GM06990 (cell line): ENCODE data around the gene CCR4.

Experiments
- DNase-seq: peaks from one replicate; pipeline ENCODE4 v3.0.0-alpha.2; 2011; ENCODE audit not compliant: insufficient read length; ENCODE audit errors: extremely low read depth
- H3K27me3 ChIP-seq: replicated peaks from 2 replicates; pipeline ENCODE4 v1.6.0; 2011; ENCODE audit warnings: low read length; ENCODE audit not compliant: control insufficient read depth, insufficient read depth
- H3K36me3 ChIP-seq: 2 replicates; pipeline ENCODE4 v1.5.1; 2011; ENCODE audit warnings: low read length; ENCODE audit not compliant: control insufficient read depth, insufficient read depth
- H3K4me3 ChIP-seq: replicated peaks from 2 replicates; pipeline ENCODE4 v1.5.1; 2011; ENCODE audit warnings: low read depth, mild to moderate bottlenecking, control low read depth, low read length
- TF ChIP-seq, protein P1 (sequence below): IDR thresholded peaks from 2 replicates; pipeline ENCODE4 v1.5.1; 2011; ENCODE audit warnings: low read length, control low read depth, mild to moderate bottlenecking, inconsistent platforms; ENCODE audit not compliant: insufficient read depth, poor library complexity, severe bottlenecking

CCR4 gene

DNA sequence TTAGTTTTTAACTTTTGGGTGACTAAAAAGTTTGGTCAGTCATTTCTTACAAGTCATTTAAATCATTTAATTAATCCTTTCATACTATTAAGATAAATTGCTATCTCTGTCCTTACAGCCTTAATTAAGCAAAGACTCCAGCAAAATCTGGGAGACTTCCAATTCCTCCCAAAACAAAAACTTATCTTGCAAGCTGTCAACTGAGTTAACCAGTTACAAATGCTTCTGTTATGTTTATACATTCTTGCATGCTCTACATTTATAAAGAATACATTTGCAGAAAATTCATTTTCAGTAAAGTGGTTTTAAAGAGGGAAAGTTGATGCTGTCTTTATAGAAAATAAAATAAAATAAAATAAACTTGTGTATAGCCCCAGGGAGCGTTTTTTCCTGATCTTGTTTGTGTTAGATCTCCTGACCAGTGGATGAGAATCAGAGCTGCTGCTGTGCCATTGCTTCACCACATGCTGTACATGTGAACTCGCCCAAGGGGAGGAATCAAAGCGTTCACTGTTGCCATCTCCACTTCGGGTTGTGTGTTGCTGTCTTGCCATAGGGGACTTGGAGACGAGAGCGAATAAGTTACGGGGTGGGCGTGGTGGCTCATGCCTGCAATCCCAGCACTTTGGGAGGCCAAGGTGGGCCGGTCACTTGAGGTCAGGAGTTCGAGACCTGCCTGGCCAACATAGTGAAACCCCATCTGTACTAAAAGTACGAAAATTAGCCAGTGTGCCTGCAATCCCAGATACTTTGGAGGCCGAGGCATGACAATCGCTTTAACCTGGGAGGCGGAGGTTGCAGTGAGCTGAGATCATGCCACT, 5.5 kb downstream of the CCR4 start:
- H3K36me3 ChIP-seq, result no peaks in the 10 kb centered on the region
- TF ChIP-seq, protein P1, sequence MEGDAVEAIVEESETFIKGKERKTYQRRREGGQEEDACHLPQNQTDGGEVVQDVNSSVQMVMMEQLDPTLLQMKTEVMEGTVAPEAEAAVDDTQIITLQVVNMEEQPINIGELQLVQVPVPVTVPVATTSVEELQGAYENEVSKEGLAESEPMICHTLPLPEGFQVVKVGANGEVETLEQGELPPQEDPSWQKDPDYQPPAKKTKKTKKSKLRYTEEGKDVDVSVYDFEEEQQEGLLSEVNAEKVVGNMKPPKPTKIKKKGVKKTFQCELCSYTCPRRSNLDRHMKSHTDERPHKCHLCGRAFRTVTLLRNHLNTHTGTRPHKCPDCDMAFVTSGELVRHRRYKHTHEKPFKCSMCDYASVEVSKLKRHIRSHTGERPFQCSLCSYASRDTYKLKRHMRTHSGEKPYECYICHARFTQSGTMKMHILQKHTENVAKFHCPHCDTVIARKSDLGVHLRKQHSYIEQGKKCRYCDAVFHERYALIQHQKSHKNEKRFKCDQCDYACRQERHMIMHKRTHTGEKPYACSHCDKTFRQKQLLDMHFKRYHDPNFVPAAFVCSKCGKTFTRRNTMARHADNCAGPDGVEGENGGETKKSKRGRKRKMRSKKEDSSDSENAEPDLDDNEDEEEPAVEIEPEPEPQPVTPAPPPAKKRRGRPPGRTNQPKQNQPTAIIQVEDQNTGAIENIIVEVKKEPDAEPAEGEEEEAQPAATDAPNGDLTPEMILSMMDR, result no peak
- no peak for DNase-seq
- no peak overlapping the region for H3K4me3 ChIP-seq
- H3K27me3 ChIP-seq, result no peaks in the 10 kb centered on the region

GRCh38 chr3:32958509-32958908, 7.1 kb downstream of the CCR4 start:
- no peaks in the 10 kb centered on the region for H3K27me3 ChIP-seq
- H3K4me3 ChIP-seq, result no peak overlapping the region
- no peak for DNase-seq
- TF ChIP-seq, protein P1, result no peak
- no peaks in the 10 kb centered on the region for H3K36me3 ChIP-seq

GRCh38 chr3:32959371-32959770, 7.9 kb downstream of the CCR4 start:
- DNase-seq, result no peak
- Histone ChIP-seq H3K36me3 (no peaks in the 10 kb centered on the region), H3K27me3 (no peaks in the 10 kb centered on the region), H3K4me3 (no peak overlapping the region)
- TF ChIP-seq, protein P1, result no peak

- H3K27me3 ChIP-seq, result no peaks in the 10 kb centered on the region
- H3K4me3 ChIP-seq, result no peak overlapping the region
- DNase-seq, result peak; percentile 36
- H3K36me3 ChIP-seq, result no peaks in the 10 kb centered on the region
- TF ChIP-seq, protein P1, result no peak
Observed at GRCh38 chr3:32960404-32961170, 9.1 kb downstream of the CCR4 start.

DNA sequence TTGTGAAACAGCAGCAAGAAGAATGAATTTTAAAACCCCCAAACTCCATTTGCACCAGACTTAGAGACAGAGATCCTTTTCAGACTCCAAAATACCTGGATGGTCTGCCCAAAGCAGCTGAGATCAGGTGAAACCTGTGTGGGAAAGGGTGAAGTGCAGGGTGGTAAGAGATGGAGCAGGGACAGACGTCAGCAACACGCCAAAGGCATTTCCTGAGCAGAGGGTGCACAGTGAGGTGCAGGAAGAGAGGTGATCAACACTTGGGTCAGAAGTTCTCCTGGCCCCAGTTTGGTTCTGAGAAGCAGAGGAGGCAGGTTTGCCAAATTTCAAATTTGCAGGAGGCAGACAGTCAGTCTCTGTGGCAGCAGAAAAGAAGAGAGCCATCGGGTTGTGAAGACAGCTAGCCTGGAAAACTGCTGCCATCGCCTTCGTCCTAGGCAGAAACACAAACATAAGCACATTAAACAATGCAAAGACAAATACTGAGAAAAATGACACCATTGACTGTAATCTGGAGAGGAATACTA, 9.8 kb downstream of the CCR4 start:
- TF ChIP-seq, protein P1, result no peak
- Histone ChIP-seq H3K36me3 (no peaks in the 10 kb centered on the region), H3K27me3 (no peaks in the 10 kb centered on the region), H3K4me3 (no peak overlapping the region)
- DNase-seq, result no peak
